ENCODE data around the gene CHCHD6.

DNA sequence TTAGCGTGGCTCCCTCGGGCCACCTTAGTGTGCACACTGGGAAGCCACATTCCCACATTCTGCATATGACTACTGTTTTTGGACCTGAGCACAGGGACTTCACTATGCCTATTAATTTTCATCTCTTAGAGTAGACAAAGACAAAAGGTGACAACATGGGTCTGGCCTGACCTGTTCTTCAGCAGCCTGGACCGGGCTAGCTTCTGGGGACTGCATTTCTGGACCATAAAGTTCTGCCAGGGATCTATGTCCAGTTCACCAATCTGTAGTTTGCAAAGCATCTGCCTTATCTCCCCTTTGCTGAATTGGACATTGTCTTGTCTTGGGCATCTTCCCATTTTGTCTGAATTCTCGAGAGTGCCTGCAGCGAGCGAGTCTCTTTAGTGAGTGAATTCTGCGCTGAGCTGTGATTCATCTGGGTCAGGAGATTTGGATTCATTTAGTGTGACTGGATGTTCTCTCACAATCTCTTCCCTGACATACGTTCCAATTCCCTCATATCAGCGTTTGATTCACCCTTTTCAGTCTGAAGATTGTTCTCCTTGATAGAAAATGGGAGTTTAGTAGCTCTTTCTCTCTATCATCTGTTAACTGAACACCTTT lies 166.7 kb downstream of the CHCHD6 start:
- TF ChIP-seq POLR2A (IDR thresholded peaks at IDR 0.05), result no peak
- TF ChIP-seq, protein P1, sequence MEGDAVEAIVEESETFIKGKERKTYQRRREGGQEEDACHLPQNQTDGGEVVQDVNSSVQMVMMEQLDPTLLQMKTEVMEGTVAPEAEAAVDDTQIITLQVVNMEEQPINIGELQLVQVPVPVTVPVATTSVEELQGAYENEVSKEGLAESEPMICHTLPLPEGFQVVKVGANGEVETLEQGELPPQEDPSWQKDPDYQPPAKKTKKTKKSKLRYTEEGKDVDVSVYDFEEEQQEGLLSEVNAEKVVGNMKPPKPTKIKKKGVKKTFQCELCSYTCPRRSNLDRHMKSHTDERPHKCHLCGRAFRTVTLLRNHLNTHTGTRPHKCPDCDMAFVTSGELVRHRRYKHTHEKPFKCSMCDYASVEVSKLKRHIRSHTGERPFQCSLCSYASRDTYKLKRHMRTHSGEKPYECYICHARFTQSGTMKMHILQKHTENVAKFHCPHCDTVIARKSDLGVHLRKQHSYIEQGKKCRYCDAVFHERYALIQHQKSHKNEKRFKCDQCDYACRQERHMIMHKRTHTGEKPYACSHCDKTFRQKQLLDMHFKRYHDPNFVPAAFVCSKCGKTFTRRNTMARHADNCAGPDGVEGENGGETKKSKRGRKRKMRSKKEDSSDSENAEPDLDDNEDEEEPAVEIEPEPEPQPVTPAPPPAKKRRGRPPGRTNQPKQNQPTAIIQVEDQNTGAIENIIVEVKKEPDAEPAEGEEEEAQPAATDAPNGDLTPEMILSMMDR (IDR thresholded peaks at IDR 0.05), result no peak

Measured in adrenal gland (tissue), 5 donors.